ENCODE results near the gene FAM72A.
"Not testable (repeated sequence)": the region's sequence is repeated elsewhere in the genome, so short reads cannot be mapped to it uniquely, and the experiment has no call there.

- TF ChIP-seq, protein P1, sequence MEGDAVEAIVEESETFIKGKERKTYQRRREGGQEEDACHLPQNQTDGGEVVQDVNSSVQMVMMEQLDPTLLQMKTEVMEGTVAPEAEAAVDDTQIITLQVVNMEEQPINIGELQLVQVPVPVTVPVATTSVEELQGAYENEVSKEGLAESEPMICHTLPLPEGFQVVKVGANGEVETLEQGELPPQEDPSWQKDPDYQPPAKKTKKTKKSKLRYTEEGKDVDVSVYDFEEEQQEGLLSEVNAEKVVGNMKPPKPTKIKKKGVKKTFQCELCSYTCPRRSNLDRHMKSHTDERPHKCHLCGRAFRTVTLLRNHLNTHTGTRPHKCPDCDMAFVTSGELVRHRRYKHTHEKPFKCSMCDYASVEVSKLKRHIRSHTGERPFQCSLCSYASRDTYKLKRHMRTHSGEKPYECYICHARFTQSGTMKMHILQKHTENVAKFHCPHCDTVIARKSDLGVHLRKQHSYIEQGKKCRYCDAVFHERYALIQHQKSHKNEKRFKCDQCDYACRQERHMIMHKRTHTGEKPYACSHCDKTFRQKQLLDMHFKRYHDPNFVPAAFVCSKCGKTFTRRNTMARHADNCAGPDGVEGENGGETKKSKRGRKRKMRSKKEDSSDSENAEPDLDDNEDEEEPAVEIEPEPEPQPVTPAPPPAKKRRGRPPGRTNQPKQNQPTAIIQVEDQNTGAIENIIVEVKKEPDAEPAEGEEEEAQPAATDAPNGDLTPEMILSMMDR (conservative IDR thresholded peaks at IDR 0.05) = not testable (repeated sequence)
- not testable (repeated sequence) for TF ChIP-seq ZFX (IDR thresholded peaks at IDR 0.05)
Observed at GRCh38 chr1:206179666-206180065, 23.0 kb downstream of the FAM72A start.
